Ovary (tissue), 9 donors: ENCODE data around the gene VASH2. TPM values are rescaled to one million over a fixed set of nuclear protein-coding genes. Genes with fewer than 3 reads are reported as not detected.
"Not testable (repeated sequence)": the region's sequence is repeated elsewhere in the genome, so short reads cannot be mapped to it uniquely, and the experiment has no call there.

Experiments used
- DNase-seq, 5 donors: peaks; one replicate each; pipeline ENCODE4 v3.0.0-alpha.2; 2019 to 2020
- H3K27ac ChIP-seq, 2 donors: fragments of 200-600 bp; one replicate each; pipeline versions ENCODE4 v1.5.1 to v1.8.0; 2019 to 2022
- H3K27me3 ChIP-seq: fragments of 200-600 bp; one replicate; pipeline ENCODE4 v1.8.0; 2022
- H3K36me3 ChIP-seq: fragments of 200-600 bp; sonication (generic); one replicate; pipeline ENCODE4 v1.5.1; 2019
- H3K4me1 ChIP-seq: one replicate; pipeline ENCODE4 v1.8.1; 2013; ENCODE audit warnings: mild to moderate bottlenecking, moderate library complexity; ENCODE audit not compliant: insufficient read depth
- H3K4me3 ChIP-seq: fragments of 200-600 bp; sonication (generic); one replicate; pipeline ENCODE4 v1.5.1; 2017
- H3K9me3 ChIP-seq, 2 donors: fragments of 200-600 bp in 1 of 2; sonication (generic) in 1 of 2; one replicate each; pipeline versions ENCODE4 v1.5.1 to v1.8.1; 2013 to 2019; ENCODE audit warnings: mild to moderate bottlenecking in 1 of 2, moderate library complexity in 1 of 2
- CTCF ChIP-seq, 3 donors: fragments of 450-650 bp in 2 of 3; fragments of 200-600 bp in 1 of 3; IDR thresholded peaks; one replicate each; pipeline versions ENCODE4 v1.5.1 to v1.8.0; 2016 to 2022; ENCODE audit warnings: antibody characterized with exemption in 3 of 3, mild to moderate bottlenecking in 1 of 3
- EP300 ChIP-seq: sonication (generic); formaldehyde crosslinking; IDR thresholded peaks from one replicate; pipeline ENCODE4 v1.6.1; 2017; ENCODE audit warnings: antibody characterized with exemption
- POLR2A ChIP-seq: fragments of 450-650 bp; IDR thresholded peaks from one replicate; pipeline ENCODE4 v1.6.1; 2017; ENCODE audit warnings: antibody characterized with exemption, mild to moderate bottlenecking, moderate library complexity
- WGBS, 3 donors: extraction: QIAGEN DNeasy Blood & Tissue Kit in 1 of 3; methylation state at CpG; one replicate each; pipeline versions ENCODE4 v1.1.5 to v1.1.7; 2013 to 2017; 5-methylcytosine and 5-hydroxymethylcytosine counted together
- intact Hi-C, 4 donors: fragments of 100-400 bp; cut with DNase I; formaldehyde crosslinking; loops; one replicate each; pipeline versions ENCODE4 v1.11.0 to v1.15.1; 2022 to 2023
- polyA plus RNA-seq, 2 donors: library from polyadenylated mRNA; stranded (reverse); fragments of 200-250 nt in 1 of 2; fragments of 350-450 nt in 1 of 2; fragmentation: Illumina TruSeq in 1 of 2; extraction: RNeasy Lipid Tissue Mini Kit (QIAGEN cat#74804) in 1 of 2; gene quantifications; one replicate each; pipeline ENCODE4 v1.2.3, GENCODE V29; 2013 to 2014
- total RNA-seq, 7 donors: library from RNA; depleted of rRNA in 2 of 7; stranded (reverse); fragments of >200 nt in 2 of 7; fragmentation: NEBNext Ultra II Directional in 3 of 7; extraction: Animal tissue kit (Norgen Biotek cat#: 25700) in 3 of 7; gene quantifications; one replicate each; pipeline versions ENCODE4 v1.1.0 to v1.2.4, GENCODE V29; 2016 to 2023
- donor health status: DM: no; HTN: no; CAD: no; lungs with moderate emphysema.
- donor health status: DM: no; HTN: no; CAD: no.
- donor health status: Bipolar disorder and iron deficiency.
- donor health status: DM: yes; HTN: yes; CAD: no.
- donor health status: DM: no; HTN: no; CAD: no.
- donor health status: DM: yes; HTN: yes; CAD: no.

The VASH2 gene
- total and polyA plus RNA-seq, 9 donors = 0.28 to 2.1 (median 0.83) TPM

- H3K9me3 ChIP-seq = no peaks in the 10 kb centered on the region
- H3K36me3 ChIP-seq = no peaks in the 10 kb centered on the region
- no peaks in the 10 kb centered on the region for H3K4me1 ChIP-seq
- TF ChIP-seq POLR2A (no peak), EP300 (no peak), CTCF (IDR thresholded peaks at IDR 0.05) (no peak)
- H3K4me3 ChIP-seq = no peak overlapping the region
- no peaks in the 10 kb centered on the region for H3K27me3 ChIP-seq
- H3K27ac ChIP-seq = no peak overlapping the region
- DNase-seq = no peak
- intact Hi-C loops = no loop called here
- 94 to 95% (median 94%) methylated on average over 2 of the region's 2 CpGs for WGBS, 3 donors
Observed at GRCh38 chr1:212986551-212986950, 36.2 kb downstream of the VASH2 start.

GRCh38 chr1:212987702-212988322, 37.5 kb downstream of the VASH2 start:
- Histone ChIP-seq H3K4me3 (no peak overlapping the region), H3K27ac (no peak overlapping the region), H3K9me3 (no peaks in the 10 kb centered on the region), H3K4me1 (no peaks in the 10 kb centered on the region), H3K27me3 (no peaks in the 10 kb centered on the region), H3K36me3 (no peaks in the 10 kb centered on the region)
- DNase-seq = no peak
- TF ChIP-seq EP300 = no peak
- no peak for TF ChIP-seq CTCF (IDR thresholded peaks at IDR 0.05)
- TF ChIP-seq POLR2A = no peak
- WGBS, 3 donors = 28 to 41% (median 34%) methylated on average over 6 of the region's 6 CpGs
- intact Hi-C loops = no loop called here

GRCh38 chr1:212990276-212990675, 39.9 kb downstream of the VASH2 start:
- TF ChIP-seq CTCF (IDR thresholded peaks at IDR 0.05) = no peak
- no peak for TF ChIP-seq EP300
- TF ChIP-seq POLR2A = no peak
- Histone ChIP-seq H3K4me3 (no peak overlapping the region), H3K27me3 (no peaks in the 10 kb centered on the region), H3K36me3 (no peaks in the 10 kb centered on the region), H3K9me3 (no peaks in the 10 kb centered on the region), H3K4me1 (no peaks in the 10 kb centered on the region), H3K27ac (no peak overlapping the region)
- 45 to 48% (median 48%) methylated on average over 1 of the region's 1 CpG for WGBS, 3 donors
- DNase-seq = no peak
- intact Hi-C loops = loop anchor here in 1 of 4 donors (10.0 kb wide), 1 partner anchor 515 kb away; no protein-coding TSS in a partner anchor

- H3K4me3 ChIP-seq, H3K27me3 ChIP-seq, H3K9me3 ChIP-seq, H3K36me3 ChIP-seq, DNase-seq, H3K4me1 ChIP-seq, H3K27ac ChIP-seq: not testable (repeated sequence)
- 93 to 98% (median 96%) methylated on average over 8 of the region's 8 CpGs for WGBS, 3 donors
- intact Hi-C loops = loop anchor here in 1 of 4 donors (10.0 kb wide), 1 partner anchor 519 kb away; no protein-coding TSS in a partner anchor
Observed at GRCh38 chr1:212993960-212994359, 43.6 kb downstream of the VASH2 start.

- no peak overlapping the region for H3K4me3 ChIP-seq
- no peaks in the 10 kb centered on the region for H3K36me3 ChIP-seq
- WGBS, 3 donors = 82 to 84% (median 84%) methylated on average over 3 of the region's 3 CpGs
- H3K9me3 ChIP-seq = no peaks in the 10 kb centered on the region
- H3K27ac ChIP-seq = no peak overlapping the region
- H3K4me1 ChIP-seq = no peaks in the 10 kb centered on the region
- no peaks in the 10 kb centered on the region for H3K27me3 ChIP-seq
- no peak for TF ChIP-seq EP300
- TF ChIP-seq CTCF (IDR thresholded peaks at IDR 0.05) = no peak
- no peak for TF ChIP-seq POLR2A
- intact Hi-C loops = loop anchor here in 1 of 4 donors (10.0 kb wide), 1 partner anchor 520 kb away; no protein-coding TSS in a partner anchor
- DNase-seq = no peak
Observed at GRCh38 chr1:212994926-212995325, 44.6 kb downstream of the VASH2 start.
